SK-N-SH (cell line): ENCODE data around the gene NMNAT2. TPM values are rescaled to one million over a fixed set of nuclear protein-coding genes. Genes with fewer than 3 reads are reported as not detected.
A peak's percentile ranks its signal among the peaks of the same experiment; 100 is the strongest.

Experiments used
- CTCF ChIA-PET: fragments of 300-600, 350-600 bp; formaldehyde crosslinking; extraction: SDS; loops from one replicate; lab custom pipeline; 2021; lab: Yijun Ruan, JAX
- POLR2A ChIA-PET: fragments of 350-600 bp; sonication (Branson Sonifier 250); formaldehyde crosslinking; extraction: SDS; loops from one replicate; lab custom pipeline; 2020; ENCODE audit warnings: antibody characterized with exemption, inconsistent platforms; lab: Yijun Ruan, JAX
- DNase-seq: peaks from one replicate; pipeline ENCODE4 v3.0.0; 2012
- H2AFZ ChIP-seq: fragments of 200-600 bp; sonication (generic); 2 replicates; pipeline ENCODE4 v1.8.1; 2016; ENCODE audit warnings: antibody characterized with exemption, mild to moderate bottlenecking, low read depth
- H3F3A ChIP-seq: fragments of 200-600 bp; sonication (generic); replicated peaks from 2 replicates; pipeline ENCODE3; 2016; ENCODE audit warnings: antibody characterized with exemption, mild to moderate bottlenecking; ENCODE audit not compliant: insufficient read depth
- H3K27ac ChIP-seq, 2 experiments: fragments of 200-500 bp in 1 of 2; fragments of 200-600 bp in 1 of 2; sonication (Bioruptor generic) in 1 of 2; sonication (generic), shearing (Covaris generic) in 1 of 2; 2 replicates each; pipeline versions ENCODE4 v1.5.1 to v1.6.1; 2014 to 2016; ENCODE audit warnings: low read depth in 2 of 2, inconsistent platforms in 1 of 2, low read length in 1 of 2, mild to moderate bottlenecking in 1 of 2, mixed read lengths in 1 of 2
- H3K27me3 ChIP-seq: fragments of 200-600 bp; sonication (generic), shearing (Covaris generic); 2 replicates; pipeline ENCODE4 v1.6.1; 2016; ENCODE audit warnings: mixed run types; ENCODE audit not compliant: insufficient read depth
- H3K36me3 ChIP-seq, 2 experiments: fragments of 200-500 bp in 1 of 2; fragments of 200-600 bp in 1 of 2; sonication (Bioruptor generic) in 1 of 2; sonication (generic) in 1 of 2; replicated peaks in 1 of 2; 2 replicates each; pipeline versions ENCODE3 to v1.5.1; 2014 to 2016; ENCODE audit warnings: low read length in 1 of 2, mild to moderate bottlenecking in 1 of 2; ENCODE audit not compliant: insufficient read depth in 2 of 2, control insufficient read depth in 1 of 2
- H3K4me1 ChIP-seq, 2 experiments: fragments of 200-500 bp in 1 of 2; fragments of 200-600 bp in 1 of 2; sonication (Bioruptor generic) in 1 of 2; sonication (generic), shearing (Covaris generic) in 1 of 2; 2 replicates each; pipeline versions ENCODE4 v1.5.1 to v1.6.1; 2014 to 2016; ENCODE audit warnings: low read depth in 1 of 2, low read length in 1 of 2, mixed run types in 1 of 2; ENCODE audit not compliant: insufficient read depth in 2 of 2, control insufficient read depth in 1 of 2
- H3K4me2 ChIP-seq: fragments of 200-600 bp; sonication (generic), shearing (Covaris generic); 2 replicates; pipeline ENCODE4 v1.6.1; 2017; ENCODE audit warnings: mixed run types
- H3K4me3 ChIP-seq, 2 experiments: fragments of 200-500 bp in 1 of 2; fragments of 200-600 bp in 1 of 2; sonication (Bioruptor generic) in 1 of 2; sonication (generic), shearing (Covaris generic) in 1 of 2; 2 replicates each; pipeline versions ENCODE4 v1.5.1 to v1.8.1; 2014 to 2016; ENCODE audit warnings: low read depth in 2 of 2, inconsistent platforms in 1 of 2, low read length in 1 of 2, mild to moderate bottlenecking in 1 of 2, mixed read lengths in 1 of 2, moderate library complexity in 1 of 2
- H3K79me2 ChIP-seq: fragments of 200-600 bp; sonication (generic); 2 replicates; pipeline ENCODE4 v1.8.1; 2017; ENCODE audit warnings: mild to moderate bottlenecking; ENCODE audit not compliant: insufficient read depth
- H3K9ac ChIP-seq: fragments of 200-600 bp; sonication (generic); 2 replicates; pipeline ENCODE4 v1.6.1; 2017; ENCODE audit warnings: mixed run types
- H3K9me2 ChIP-seq: fragments of 200-600 bp; sonication (generic); 2 replicates; pipeline ENCODE4 v1.6.1; 2017; ENCODE audit warnings: mixed run types
- H3K9me3 ChIP-seq: fragments of 200-600 bp; sonication (generic); 2 replicates; pipeline ENCODE4 v1.6.1; 2017; ENCODE audit warnings: mixed run types, mild to moderate bottlenecking, moderate library complexity
- H4K20me1 ChIP-seq: fragments of 200-600 bp; sonication (generic); 2 replicates; pipeline ENCODE4 v1.6.1; 2017; ENCODE audit warnings: mild to moderate bottlenecking, mixed run types; ENCODE audit not compliant: insufficient read depth
- FOXJ3 ChIP-seq: sonication (generic); formaldehyde crosslinking; IDR thresholded peaks from 2 replicates; pipeline ENCODE4 v1.5.1; 2020; ENCODE audit warnings: mild to moderate bottlenecking, missing genetic modification reagents
- GABPA ChIP-seq: IDR thresholded peaks from 2 replicates; pipeline ENCODE4 v1.4.0; 2012; ENCODE audit warnings: low read depth, mild to moderate bottlenecking
- MEF2A ChIP-seq: IDR thresholded peaks from 2 replicates; pipeline ENCODE4 v1.4.0; 2012; ENCODE audit warnings: low read depth, borderline replicate concordance
- NFIC ChIP-seq: IDR thresholded peaks from 2 replicates; pipeline ENCODE4 v1.4.0; 2012; ENCODE audit warnings: borderline replicate concordance
- RCOR1 ChIP-seq: fragments of 150-350 bp; IDR thresholded peaks from 2 replicates; pipeline ENCODE4 v1.6.1; 2017; ENCODE audit warnings: antibody characterized with exemption, low read length
- RXRA ChIP-seq: IDR thresholded peaks from 2 replicates; pipeline ENCODE4 v1.4.0; 2012; ENCODE audit warnings: low read depth, mild to moderate bottlenecking, borderline replicate concordance
- SMC3 ChIP-seq: IDR thresholded peaks from 2 replicates; pipeline ENCODE4 v1.6.1; 2012; ENCODE audit warnings: low read depth, low read length, improper control_type of control experiment
- TCF12 ChIP-seq: IDR thresholded peaks from 2 replicates; pipeline ENCODE4 v1.4.0; 2012
- TEAD4 ChIP-seq: IDR thresholded peaks from 2 replicates; pipeline ENCODE4 v1.4.0; 2012; ENCODE audit warnings: mild to moderate bottlenecking, borderline replicate concordance; ENCODE audit not compliant: insufficient read depth
- YY1 ChIP-seq: IDR thresholded peaks from 2 replicates; pipeline ENCODE4 v1.4.0; 2012; ENCODE audit warnings: low read depth, mild to moderate bottlenecking
- WGBS: methylation state at CpG from one replicate; pipeline ENCODE4 v1.1.6; 2017; ENCODE audit warnings: low lambda C conversion rate; 5-methylcytosine and 5-hydroxymethylcytosine counted together
- polyA plus RNA-seq, 3 experiments: library from polyadenylated mRNA; depleted of rRNA; stranded (reverse); fragments of >200 nt; gene quantifications; 2 replicates each; pipeline ENCODE4 v1.2.3, GENCODE V29; 2012
- TF ChIP-seq, protein P1 (sequence below): IDR thresholded peaks from 2 replicates; pipeline ENCODE4 v1.6.1; 2012; ENCODE audit warnings: mild to moderate bottlenecking, low read depth, low read length, moderate library complexity
- TF ChIP-seq, protein P2 (sequence below): fragments of 200-600 bp; sonication (generic); IDR thresholded peaks from 2 replicates; pipeline ENCODE4 v1.6.1; 2017; ENCODE audit warnings: antibody characterized with exemption, mild to moderate bottlenecking, moderate library complexity
- TF ChIP-seq, protein P3 (sequence below): fragments of 150-350 bp; IDR thresholded peaks from 2 replicates; pipeline ENCODE4 v1.6.1; 2017; ENCODE audit warnings: antibody characterized with exemption, low read length, low read depth, borderline replicate concordance
- TF ChIP-seq, protein P4 (sequence below): fragments of 150-350 bp; IDR thresholded peaks from 2 replicates; pipeline ENCODE4 v1.6.1; 2016; ENCODE audit warnings: mild to moderate bottlenecking, low read depth, low read length
- TF ChIP-seq, protein P5 (sequence below): IDR thresholded peaks from 2 replicates; pipeline ENCODE4 v1.4.0; 2012; ENCODE audit warnings: low read depth, borderline replicate concordance

Gene NMNAT2
- polyA plus RNA-seq, 1 of the 3 experiments (the other 2 are of a cell fraction), result 0.07 TPM

DNA sequence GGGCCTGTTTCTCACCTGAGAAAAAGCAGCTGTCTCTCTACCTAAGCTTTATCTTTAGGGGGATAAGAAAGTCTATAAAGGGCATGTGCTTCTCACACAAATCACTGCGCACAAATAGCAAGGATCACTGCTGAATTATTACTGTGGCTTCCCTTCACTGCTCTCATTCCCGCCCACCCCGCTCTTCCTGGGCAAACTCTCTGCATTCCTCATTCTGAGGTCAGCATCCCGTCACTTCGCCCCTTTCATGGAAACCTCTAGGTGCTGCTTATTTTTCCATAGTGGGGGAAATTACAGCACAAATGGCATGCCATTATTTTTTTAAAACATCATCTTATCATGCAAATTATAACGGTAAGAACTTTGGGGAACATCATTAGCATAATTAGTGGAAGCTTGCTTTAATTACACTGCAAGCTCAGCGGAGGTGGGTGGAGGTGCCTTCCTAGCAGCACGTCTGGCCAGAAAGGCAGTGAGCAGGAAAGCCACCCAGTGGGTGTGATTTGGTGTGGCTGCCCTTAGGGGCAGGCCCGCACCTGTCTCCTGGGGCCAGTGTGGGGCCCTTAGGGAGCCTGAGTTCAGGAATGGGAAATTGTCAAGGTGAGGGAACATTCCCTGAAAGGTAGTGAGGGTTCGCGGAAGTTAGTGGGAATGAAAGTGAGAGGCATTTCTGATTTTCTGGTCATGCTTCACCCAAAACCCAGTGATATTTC is 126.2 kb downstream of the NMNAT2 start:
- Histone ChIP-seq H3K4me1 (peaks cover 0 to 8% of the 10 kb centered on the region in 2 experiments; a peak in 1 of 4 replicates), H3K9me2 (no peaks in the 10 kb centered on the region), H3K27me3 (no peaks in the 10 kb centered on the region), H3K79me2 (no peaks in the 10 kb centered on the region), H3K4me2 (no peak overlapping the region), H4K20me1 (no peaks in the 10 kb centered on the region), H3K36me3 (no peaks in the 10 kb centered on the region), H3K9ac (no peak overlapping the region), H3F3A (no peaks in the 10 kb centered on the region), H3K27ac (no peak overlapping the region), H3K4me3 (no peak overlapping the region), H3K9me3 (no peaks in the 10 kb centered on the region), H2AFZ (peak overlapping the region; percentile 36; the same call in 1 of the 2 replicates)
- CTCF ChIA-PET, result interaction anchor here (5.1 kb wide), 1 partner anchor 10 kb away, joined by 25 read pairs; no protein-coding TSS in a partner anchor
- DNase-seq, result no peak
- TF ChIP-seq, protein P1, sequence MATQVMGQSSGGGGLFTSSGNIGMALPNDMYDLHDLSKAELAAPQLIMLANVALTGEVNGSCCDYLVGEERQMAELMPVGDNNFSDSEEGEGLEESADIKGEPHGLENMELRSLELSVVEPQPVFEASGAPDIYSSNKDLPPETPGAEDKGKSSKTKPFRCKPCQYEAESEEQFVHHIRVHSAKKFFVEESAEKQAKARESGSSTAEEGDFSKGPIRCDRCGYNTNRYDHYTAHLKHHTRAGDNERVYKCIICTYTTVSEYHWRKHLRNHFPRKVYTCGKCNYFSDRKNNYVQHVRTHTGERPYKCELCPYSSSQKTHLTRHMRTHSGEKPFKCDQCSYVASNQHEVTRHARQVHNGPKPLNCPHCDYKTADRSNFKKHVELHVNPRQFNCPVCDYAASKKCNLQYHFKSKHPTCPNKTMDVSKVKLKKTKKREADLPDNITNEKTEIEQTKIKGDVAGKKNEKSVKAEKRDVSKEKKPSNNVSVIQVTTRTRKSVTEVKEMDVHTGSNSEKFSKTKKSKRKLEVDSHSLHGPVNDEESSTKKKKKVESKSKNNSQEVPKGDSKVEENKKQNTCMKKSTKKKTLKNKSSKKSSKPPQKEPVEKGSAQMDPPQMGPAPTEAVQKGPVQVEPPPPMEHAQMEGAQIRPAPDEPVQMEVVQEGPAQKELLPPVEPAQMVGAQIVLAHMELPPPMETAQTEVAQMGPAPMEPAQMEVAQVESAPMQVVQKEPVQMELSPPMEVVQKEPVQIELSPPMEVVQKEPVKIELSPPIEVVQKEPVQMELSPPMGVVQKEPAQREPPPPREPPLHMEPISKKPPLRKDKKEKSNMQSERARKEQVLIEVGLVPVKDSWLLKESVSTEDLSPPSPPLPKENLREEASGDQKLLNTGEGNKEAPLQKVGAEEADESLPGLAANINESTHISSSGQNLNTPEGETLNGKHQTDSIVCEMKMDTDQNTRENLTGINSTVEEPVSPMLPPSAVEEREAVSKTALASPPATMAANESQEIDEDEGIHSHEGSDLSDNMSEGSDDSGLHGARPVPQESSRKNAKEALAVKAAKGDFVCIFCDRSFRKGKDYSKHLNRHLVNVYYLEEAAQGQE, result no peak
- TF ChIP-seq SMC3 (no peak), RCOR1 (no peak), YY1 (no peak)
- TF ChIP-seq, protein P2, sequence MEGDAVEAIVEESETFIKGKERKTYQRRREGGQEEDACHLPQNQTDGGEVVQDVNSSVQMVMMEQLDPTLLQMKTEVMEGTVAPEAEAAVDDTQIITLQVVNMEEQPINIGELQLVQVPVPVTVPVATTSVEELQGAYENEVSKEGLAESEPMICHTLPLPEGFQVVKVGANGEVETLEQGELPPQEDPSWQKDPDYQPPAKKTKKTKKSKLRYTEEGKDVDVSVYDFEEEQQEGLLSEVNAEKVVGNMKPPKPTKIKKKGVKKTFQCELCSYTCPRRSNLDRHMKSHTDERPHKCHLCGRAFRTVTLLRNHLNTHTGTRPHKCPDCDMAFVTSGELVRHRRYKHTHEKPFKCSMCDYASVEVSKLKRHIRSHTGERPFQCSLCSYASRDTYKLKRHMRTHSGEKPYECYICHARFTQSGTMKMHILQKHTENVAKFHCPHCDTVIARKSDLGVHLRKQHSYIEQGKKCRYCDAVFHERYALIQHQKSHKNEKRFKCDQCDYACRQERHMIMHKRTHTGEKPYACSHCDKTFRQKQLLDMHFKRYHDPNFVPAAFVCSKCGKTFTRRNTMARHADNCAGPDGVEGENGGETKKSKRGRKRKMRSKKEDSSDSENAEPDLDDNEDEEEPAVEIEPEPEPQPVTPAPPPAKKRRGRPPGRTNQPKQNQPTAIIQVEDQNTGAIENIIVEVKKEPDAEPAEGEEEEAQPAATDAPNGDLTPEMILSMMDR, result no peak
- TF ChIP-seq, protein P3, sequence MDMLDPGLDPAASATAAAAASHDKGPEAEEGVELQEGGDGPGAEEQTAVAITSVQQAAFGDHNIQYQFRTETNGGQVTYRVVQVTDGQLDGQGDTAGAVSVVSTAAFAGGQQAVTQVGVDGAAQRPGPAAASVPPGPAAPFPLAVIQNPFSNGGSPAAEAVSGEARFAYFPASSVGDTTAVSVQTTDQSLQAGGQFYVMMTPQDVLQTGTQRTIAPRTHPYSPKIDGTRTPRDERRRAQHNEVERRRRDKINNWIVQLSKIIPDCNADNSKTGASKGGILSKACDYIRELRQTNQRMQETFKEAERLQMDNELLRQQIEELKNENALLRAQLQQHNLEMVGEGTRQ, result no peak
- POLR2A ChIA-PET, result no interaction called here
- WGBS, result 78% methylated on average over 11 of the region's 11 CpGs

DNA sequence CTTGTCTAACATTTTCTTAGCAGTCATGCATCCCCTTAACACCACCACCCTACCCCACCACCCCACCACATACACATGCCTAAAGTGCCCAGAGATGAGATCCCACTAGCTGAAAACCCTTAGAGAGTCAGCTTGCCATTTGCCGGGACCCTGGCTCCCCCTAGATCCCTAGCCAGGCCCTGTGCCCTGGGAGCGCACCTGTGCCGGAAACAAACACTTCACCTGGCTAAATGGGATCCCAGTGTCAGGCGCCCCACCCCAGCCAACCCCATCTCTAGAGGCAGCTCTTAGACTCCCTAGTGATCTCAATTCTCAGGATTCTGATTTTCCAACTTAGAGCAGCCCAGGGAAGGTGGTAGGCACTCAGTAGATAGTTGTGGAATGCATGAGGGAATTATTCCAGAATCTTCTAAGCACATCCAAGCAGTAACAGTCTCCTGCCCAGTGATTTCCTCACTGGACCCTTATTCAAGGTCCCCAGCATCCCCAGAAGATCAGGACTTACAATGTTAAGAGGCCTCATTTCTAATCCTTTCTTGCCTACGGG is 126.9 kb downstream of the NMNAT2 start:
- 52% methylated on average over 2 of the region's 5 CpGs for WGBS
- Histone ChIP-seq H3K27ac (no peak overlapping the region), H3F3A (no peaks in the 10 kb centered on the region), H3K4me2 (no peak overlapping the region), H2AFZ (peak overlapping the region; percentile 36; the same call in 1 of the 2 replicates), H3K4me1 (peaks cover 0 to 14% of the 10 kb centered on the region in 2 experiments; a peak in 1 of 4 replicates), H3K9ac (no peak overlapping the region), H3K79me2 (no peaks in the 10 kb centered on the region), H3K9me3 (no peaks in the 10 kb centered on the region), H4K20me1 (no peaks in the 10 kb centered on the region), H3K9me2 (no peaks in the 10 kb centered on the region), H3K4me3 (no peak overlapping the region), H3K36me3 (no peaks in the 10 kb centered on the region), H3K27me3 (no peaks in the 10 kb centered on the region)
- TF ChIP-seq FOXJ3 (CRISPR knock-in tag), result no peak
- TF ChIP-seq MEF2A, result no peak
- TF ChIP-seq NFIC, result no peak
- TF ChIP-seq GABPA, result no peak
- TF ChIP-seq, protein P4, sequence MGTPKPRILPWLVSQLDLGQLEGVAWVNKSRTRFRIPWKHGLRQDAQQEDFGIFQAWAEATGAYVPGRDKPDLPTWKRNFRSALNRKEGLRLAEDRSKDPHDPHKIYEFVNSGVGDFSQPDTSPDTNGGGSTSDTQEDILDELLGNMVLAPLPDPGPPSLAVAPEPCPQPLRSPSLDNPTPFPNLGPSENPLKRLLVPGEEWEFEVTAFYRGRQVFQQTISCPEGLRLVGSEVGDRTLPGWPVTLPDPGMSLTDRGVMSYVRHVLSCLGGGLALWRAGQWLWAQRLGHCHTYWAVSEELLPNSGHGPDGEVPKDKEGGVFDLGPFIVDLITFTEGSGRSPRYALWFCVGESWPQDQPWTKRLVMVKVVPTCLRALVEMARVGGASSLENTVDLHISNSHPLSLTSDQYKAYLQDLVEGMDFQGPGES, result no peak
- no peak for TF ChIP-seq TEAD4
- TF ChIP-seq, protein P5, sequence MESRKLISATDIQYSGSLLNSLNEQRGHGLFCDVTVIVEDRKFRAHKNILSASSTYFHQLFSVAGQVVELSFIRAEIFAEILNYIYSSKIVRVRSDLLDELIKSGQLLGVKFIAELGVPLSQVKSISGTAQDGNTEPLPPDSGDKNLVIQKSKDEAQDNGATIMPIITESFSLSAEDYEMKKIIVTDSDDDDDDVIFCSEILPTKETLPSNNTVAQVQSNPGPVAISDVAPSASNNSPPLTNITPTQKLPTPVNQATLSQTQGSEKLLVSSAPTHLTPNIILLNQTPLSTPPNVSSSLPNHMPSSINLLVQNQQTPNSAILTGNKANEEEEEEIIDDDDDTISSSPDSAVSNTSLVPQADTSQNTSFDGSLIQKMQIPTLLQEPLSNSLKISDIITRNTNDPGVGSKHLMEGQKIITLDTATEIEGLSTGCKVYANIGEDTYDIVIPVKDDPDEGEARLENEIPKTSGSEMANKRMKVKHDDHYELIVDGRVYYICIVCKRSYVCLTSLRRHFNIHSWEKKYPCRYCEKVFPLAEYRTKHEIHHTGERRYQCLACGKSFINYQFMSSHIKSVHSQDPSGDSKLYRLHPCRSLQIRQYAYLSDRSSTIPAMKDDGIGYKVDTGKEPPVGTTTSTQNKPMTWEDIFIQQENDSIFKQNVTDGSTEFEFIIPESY, result no peak
- TF ChIP-seq TCF12, result no peak
- no peak for TF ChIP-seq RXRA
- ChIA-PET POLR2A (no interaction called here), CTCF (interaction anchor here (5.1 kb wide), 1 partner anchor 10 kb away, joined by 25 read pairs; no protein-coding TSS in a partner anchor)
- no peak for DNase-seq
